HK-2 (cell line): ENCODE data around the gene DAPK2.
"Not testable (repeated sequence)": the region's sequence is repeated elsewhere in the genome, so short reads cannot be mapped to it uniquely, and the experiment has no call there.

Experiments
- DNase-seq: peaks from one replicate; pipeline ENCODE4 v3.0.0-alpha.2; 2018; ENCODE audit not compliant: unreplicated experiment

Gene DAPK2

DNA sequence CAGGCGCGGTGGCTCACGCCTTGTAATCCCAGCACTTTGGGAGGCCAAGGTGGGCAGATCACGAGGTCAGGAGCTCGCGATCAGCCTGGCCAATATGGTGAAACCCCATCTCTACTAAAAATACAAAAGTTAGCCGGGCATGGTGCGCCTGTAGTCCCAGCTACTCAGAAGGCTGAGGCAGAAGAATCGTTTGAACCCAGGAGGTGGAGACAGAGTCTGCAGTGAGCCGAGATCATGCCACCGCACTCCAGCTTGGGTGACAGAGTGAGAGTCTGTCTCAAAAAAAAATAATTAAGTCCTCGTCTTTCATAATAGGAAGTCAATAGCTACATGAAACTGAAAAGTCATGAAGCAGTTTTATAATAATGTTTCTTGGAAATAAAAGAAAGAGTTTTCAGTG is 7.4 kb upstream of the DAPK2 start:
- DNase-seq: not testable (repeated sequence)

GRCh38 chr15:64052925-64053491 is 6.7 kb upstream of the DAPK2 start:
- no peak for DNase-seq

GRCh38 chr15:64051407-64052259 is 5.3 kb upstream of the DAPK2 start:
- no peak for DNase-seq

DNA sequence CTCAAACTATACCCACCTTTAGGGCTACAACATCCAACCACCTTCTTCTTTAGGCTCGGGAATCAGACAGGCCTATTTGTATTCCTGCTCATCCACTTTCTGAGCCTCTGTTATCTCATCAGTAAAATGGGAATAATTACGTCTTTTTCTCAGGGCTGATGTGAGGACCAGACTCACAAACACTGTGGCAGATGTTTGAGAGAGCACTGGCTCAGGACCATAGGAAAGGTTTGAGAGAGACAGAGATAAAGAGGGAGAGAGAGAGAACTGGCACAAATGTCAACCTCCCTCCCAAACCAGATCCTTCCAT is 4.8 kb upstream of the DAPK2 start:
- DNase-seq: no peak

DNA sequence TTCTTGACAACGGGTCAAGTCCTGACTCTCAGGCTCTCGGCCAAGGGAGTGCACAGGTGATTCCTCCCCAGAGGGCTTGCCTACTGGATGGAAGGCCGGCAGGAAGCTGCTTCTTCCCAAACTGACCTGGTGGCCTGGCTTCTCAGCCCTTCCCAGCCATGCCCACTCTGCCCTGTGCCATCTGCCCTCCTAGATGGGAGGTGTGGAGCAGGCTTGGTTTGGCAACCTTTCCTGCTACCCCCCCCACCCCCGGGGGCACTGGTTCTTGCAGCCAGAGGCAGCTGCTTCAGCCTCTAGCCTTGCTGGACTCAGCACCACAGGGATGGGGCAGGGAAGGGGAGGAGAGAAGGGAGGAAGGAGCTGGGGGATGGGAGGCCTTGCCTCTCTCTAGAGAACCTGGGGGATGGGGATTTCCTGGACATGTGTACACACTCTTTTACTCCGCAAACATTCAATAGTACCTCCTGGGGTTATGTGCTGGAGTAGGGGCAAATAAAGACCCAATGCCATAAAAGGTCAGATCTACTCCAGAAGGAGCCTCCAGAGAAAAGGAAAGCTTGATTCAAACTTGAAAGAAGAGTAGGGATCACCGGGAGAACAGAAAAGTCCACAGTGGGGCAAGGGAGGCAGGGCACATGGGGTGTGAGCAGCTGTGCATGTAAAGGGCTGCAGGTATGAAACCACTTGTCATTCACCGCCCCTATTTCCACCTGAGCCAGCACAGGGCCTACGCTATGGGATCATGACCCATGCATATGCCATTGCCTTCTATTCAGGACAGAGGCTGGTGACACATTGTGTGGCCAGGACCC is 4.2 kb upstream of the DAPK2 start:
- no peak for DNase-seq

GRCh38 chr15:64048781-64049460 is 2.6 kb upstream of the DAPK2 start:
- DNase-seq: no peak

- DNase-seq: peak; percentile 10
Observed at GRCh38 chr15:64045774-64046420, 388 bp downstream of the DAPK2 start.

DNA sequence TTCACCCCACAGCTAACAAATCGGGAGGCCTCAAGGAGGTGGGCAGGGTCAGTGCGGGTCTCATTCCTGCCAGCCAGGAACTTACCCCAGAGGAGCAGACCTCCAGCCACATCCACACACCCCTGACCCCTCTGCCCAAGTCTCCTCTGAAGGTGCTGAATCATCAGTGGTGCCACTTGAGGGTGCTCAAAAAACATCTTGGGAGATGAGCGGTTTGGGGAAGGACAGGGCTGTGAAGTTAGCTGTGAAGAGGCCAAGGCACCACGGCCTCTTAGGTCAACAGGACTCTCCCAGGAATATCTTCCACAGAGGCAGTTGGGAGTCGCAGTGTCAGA is 1.2 kb downstream of the DAPK2 start:
- no peak for DNase-seq

DNA sequence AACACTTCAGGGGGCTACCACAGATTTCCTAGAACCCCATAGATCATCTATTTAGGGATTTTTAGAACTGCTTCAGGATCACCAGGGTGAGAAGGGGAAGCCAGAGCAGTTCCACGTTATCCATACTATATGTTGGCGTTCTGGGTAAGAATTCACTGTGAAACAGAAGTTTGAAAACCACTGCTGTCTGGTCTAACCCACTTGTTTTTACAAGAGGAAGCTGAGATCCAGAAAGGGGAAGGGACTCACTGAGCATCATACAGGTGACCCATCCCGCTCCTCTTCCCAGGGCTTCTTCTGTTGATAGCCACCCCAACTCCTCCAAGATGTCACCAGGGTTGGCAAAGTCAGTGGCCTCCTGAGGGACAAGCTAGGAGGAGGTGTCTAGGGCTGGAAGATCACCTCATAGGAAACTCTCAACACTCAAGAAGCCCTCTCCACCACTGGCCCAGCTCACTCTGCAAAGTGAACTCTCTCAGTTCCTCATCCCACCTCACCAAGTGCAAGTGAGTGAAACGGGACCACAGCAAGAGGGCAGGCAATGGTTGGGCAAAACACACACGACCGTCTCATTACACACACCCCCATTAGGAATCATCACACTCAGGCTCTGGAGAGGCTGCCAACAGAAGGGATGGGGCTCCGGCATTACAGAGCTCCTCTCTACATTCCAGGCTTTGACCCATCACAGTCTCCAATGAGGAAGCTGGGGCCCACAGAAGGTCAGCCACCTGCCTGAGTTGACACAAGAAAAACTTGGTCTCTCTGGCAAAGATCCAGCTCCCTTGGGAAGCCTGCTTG is 1.8 kb downstream of the DAPK2 start:
- DNase-seq: no peak

DNA sequence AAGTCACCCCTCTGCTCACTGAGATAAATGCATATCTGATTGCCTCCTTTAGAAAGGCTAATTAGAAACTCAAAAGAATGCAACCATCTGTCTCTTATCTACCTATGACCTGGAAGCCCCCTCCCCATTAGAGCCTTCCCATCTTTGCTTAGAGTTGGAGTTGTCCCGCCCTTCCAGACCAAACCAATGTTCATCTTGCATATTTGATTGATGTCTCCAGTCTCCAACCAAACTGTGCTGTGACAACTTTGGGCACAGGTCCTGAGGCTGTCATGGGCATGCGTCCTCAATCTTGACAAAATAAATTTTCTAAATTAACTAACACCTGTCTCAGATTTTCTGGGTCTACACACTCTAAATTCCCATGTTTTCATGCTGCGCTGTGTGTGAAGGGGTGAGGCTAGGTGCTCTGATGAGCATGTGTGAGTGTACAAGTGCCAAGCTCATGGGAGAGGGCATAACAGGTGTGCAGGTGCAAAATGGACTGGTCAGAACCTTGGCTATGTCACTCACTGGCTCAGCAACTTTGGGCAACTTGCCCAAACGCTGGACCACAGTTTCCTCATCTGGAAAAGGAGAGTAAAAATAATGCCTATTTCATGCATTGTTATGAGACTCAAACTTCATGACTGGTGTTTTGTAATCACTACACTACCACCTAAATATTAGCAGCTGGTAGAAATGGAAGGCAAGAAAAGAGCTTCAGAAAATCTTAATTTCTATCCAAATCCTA is 7.2 kb downstream of the DAPK2 start:
- DNase-seq: no peak

GRCh38 chr15:64037966-64038365 is 8.3 kb downstream of the DAPK2 start:
- no peak for DNase-seq

DNA sequence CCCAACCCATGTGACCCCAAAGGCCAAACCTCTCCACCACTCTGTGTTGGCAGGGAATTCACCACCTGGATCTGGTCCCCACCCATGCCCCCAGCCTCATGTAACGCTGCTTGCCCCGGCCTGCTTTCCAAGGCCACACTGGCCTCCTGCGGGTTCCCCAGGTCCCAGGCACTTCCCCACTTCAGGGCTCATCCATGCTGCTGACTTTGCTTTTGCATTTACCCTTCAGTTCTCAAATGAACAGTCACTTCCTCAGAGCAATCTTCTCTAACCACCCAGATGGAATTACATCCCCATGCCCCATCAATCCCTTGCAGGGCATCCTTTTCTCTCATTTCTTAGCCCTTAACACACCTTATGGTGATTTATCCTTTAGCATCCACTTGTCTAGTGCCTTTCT is 9.2 kb downstream of the DAPK2 start:
- DNase-seq: no peak

GRCh38 chr15:64035525-64035924 is 10.8 kb downstream of the DAPK2 start:
- no peak for DNase-seq

DNA sequence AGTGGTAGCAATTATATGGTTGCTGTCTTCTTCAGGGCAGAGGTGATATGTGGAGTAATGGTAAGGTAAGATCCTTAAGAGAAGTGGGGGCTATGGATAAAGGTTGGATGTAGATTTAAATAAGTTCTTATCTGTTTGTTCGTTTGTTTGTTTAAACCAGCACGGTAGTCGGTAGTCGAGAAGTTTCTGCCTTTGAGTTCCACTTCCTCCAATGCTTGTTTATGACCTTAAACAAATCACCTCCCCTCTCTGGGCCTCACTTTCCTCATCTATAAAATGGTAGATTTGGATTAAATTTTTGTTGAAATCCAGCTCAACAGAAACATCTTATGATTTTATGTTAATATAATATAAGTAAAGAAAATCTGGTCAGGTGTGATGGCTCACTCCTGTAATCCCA is 11.8 kb downstream of the DAPK2 start:
- DNase-seq: no peak

DNA sequence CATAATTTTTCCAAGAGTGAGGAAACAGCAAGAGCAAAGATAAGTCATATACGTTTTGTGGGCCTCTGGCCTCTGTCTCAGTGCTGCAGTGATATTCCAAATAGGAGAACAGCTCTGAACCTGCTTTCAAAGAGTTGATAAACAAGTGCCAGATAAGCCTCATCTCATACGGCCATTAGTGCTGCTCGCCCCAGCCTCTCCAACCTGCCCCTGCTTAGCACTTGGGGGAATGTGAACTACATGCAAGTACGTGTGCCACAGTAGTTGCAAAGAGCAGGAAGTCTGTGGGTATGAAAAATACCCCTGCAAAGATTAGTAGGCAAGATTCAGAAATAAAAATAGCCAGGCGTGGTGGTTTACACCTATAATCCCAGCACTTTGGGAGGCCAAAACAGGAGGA is 14.0 kb downstream of the DAPK2 start:
- no peak for DNase-seq

- DNase-seq: no peak
Observed at GRCh38 chr15:64030123-64030522, 16.2 kb downstream of the DAPK2 start.

GRCh38 chr15:64029633-64030032 is 16.7 kb downstream of the DAPK2 start:
- DNase-seq: no peak

- DNase-seq: no peak
Observed at GRCh38 chr15:64029110-64029509, 17.2 kb downstream of the DAPK2 start.

DNA sequence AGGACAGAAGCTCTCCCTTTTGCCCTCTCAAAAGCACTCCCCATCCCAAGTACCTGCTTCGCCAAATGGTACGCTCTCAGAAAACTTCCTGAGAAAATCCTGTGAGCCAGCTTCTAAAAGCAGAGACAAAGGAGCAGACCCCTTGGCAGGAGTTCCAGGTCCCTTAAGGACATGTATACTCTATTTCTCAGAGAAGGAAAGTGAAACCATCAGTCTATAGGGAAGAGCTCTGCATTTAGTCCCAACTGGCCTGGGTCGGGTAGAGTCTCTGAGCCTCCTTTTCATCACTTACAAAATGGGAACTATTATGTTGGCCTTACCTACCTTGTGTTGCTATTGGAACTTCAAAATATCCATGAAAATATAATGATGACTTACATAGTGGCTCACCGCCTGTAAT is 19.7 kb downstream of the DAPK2 start:
- DNase-seq: no peak
